GM19238 (cell line): ENCODE results near the gene PROZ.

ENCODE experiments used
- DNase-seq: peaks from one replicate; pipeline ENCODE4 v3.0.0; 2011; ENCODE audit warnings: low spot score; ENCODE audit not compliant: insufficient read length

Gene PROZ

GRCh38 chr13:113176822-113177221 is 18.4 kb downstream of the PROZ start:
- DNase-seq = no peak

- no peak for DNase-seq
These were observed 19.8 kb downstream of the PROZ start for GRCh38 chr13:113178070-113178895.

GRCh38 chr13:113178896-113179167 is 20.4 kb downstream of the PROZ start:
- no peak for DNase-seq

GRCh38 chr13:113179374-113180230 is 21.2 kb downstream of the PROZ start:
- DNase-seq = no peak

GRCh38 chr13:113182046-113182445 is 23.6 kb downstream of the PROZ start:
- DNase-seq = no peak

- no peak for DNase-seq
These were observed 25.1 kb downstream of the PROZ start for GRCh38 chr13:113183450-113184129.

GRCh38 chr13:113184568-113185440 is 26.4 kb downstream of the PROZ start:
- no peak for DNase-seq

- DNase-seq = no peak
These were observed 27.8 kb downstream of the PROZ start for GRCh38 chr13:113186061-113186900.

- DNase-seq = no peak
These were observed 28.8 kb downstream of the PROZ start for GRCh38 chr13:113187263-113187669.

GRCh38 chr13:113187883-113188665 is 29.6 kb downstream of the PROZ start:
- no peak for DNase-seq

GRCh38 chr13:113190181-113190580 is 31.7 kb downstream of the PROZ start:
- no peak for DNase-seq

GRCh38 chr13:113192279-113192678 is 33.8 kb downstream of the PROZ start:
- DNase-seq = no peak

GRCh38 chr13:113192902-113193301 is 34.5 kb downstream of the PROZ start:
- DNase-seq = no peak

GRCh38 chr13:113195360-113195759 is 36.9 kb downstream of the PROZ start:
- DNase-seq = no peak

GRCh38 chr13:113196970-113197737 is 38.7 kb downstream of the PROZ start:
- DNase-seq = no peak

- DNase-seq = no peak
These were observed 43.4 kb downstream of the PROZ start for GRCh38 chr13:113201815-113202214.

GRCh38 chr13:113202912-113203311 is 44.5 kb downstream of the PROZ start:
- DNase-seq = no peak

- DNase-seq = no peak
These were observed 45.3 kb downstream of the PROZ start for GRCh38 chr13:113203507-113204377.
